GM23338 (cell line): Measurements from ENCODE around the gene SLC26A1. TPM values are rescaled to one million over a fixed set of nuclear protein-coding genes. Genes with fewer than 3 reads are reported as not detected.

ENCODE experiments used
- ATAC-seq: fragments of 200-7000 bp; cut with Tn5 transposase; 3 replicates; pipeline ENCODE4 v1.9.1; 2020
- DNase-seq: peaks from one replicate; pipeline ENCODE4 v3.0.0-alpha.2; 2015; ENCODE audit warnings: low spot score
- H2AFZ ChIP-seq: fragments of 200-600 bp; sonication (generic); 2 replicates; pipeline ENCODE4 v1.8.0; 2016; ENCODE audit warnings: antibody characterized with exemption, mild to moderate bottlenecking, moderate library complexity
- H3F3A ChIP-seq: fragments of 200-600 bp; sonication (generic); replicated peaks from 2 replicates; pipeline ENCODE4 v1.8.0; 2017; ENCODE audit warnings: antibody characterized with exemption, mixed run types, low read depth
- H3K27ac ChIP-seq: fragments of 200-600 bp; sonication (generic); 2 replicates; pipeline ENCODE4 v1.6.1; 2016; ENCODE audit warnings: low read depth
- H3K27me3 ChIP-seq: fragments of 200-600 bp; sonication (generic); 2 replicates; pipeline ENCODE4 v1.8.0; 2016; ENCODE audit warnings: mild to moderate bottlenecking, mixed run types, moderate library complexity; ENCODE audit not compliant: insufficient read depth
- H3K36me3 ChIP-seq: fragments of 200-600 bp; sonication (generic); 2 replicates; pipeline ENCODE4 v1.8.0; 2016; ENCODE audit warnings: mild to moderate bottlenecking; ENCODE audit not compliant: insufficient read depth
- H3K4me1 ChIP-seq: fragments of 200-600 bp; sonication (generic); 2 replicates; pipeline ENCODE4 v1.8.0; 2016; ENCODE audit warnings: mild to moderate bottlenecking, moderate library complexity; ENCODE audit not compliant: insufficient read depth
- H3K4me2 ChIP-seq: fragments of 200-600 bp; sonication (generic); 2 replicates; pipeline ENCODE4 v1.7.1; 2017; ENCODE audit warnings: mixed run types
- H3K4me3 ChIP-seq: fragments of 200-600 bp; sonication (generic); 2 replicates; pipeline ENCODE4 v1.6.1; 2016; ENCODE audit warnings: mixed run types
- H3K79me2 ChIP-seq: fragments of 200-600 bp; sonication (generic); replicated peaks from 2 replicates; pipeline ENCODE4 v1.8.0; 2017; ENCODE audit warnings: mild to moderate bottlenecking; ENCODE audit not compliant: insufficient read depth
- H3K9me2 ChIP-seq: fragments of 200-600 bp; sonication (generic); 2 replicates; pipeline ENCODE4 v1.8.0; 2017; ENCODE audit not compliant: insufficient read depth
- H4K20me1 ChIP-seq: fragments of 200-600 bp; sonication (generic); replicated peaks from 2 replicates; pipeline ENCODE4 v1.8.0; 2017; ENCODE audit warnings: mild to moderate bottlenecking; ENCODE audit not compliant: insufficient read depth
- H3K27ac Mint-ChIP-seq: 2 replicates; pipeline ENCODE4 v1.8.0; 2020; ENCODE audit warnings: inconsistent platforms, mild to moderate bottlenecking, moderate library complexity, mixed read lengths
- H3K27me3 Mint-ChIP-seq: 3 replicates; pipeline ENCODE4 v1.8.0; 2022; ENCODE audit warnings: low read depth, mild to moderate bottlenecking, moderate library complexity, mixed read lengths, inconsistent platforms; ENCODE audit not compliant: insufficient read depth, poor library complexity
- H3K36me3 Mint-ChIP-seq: 3 replicates; pipeline ENCODE4 v1.8.0; 2021; ENCODE audit warnings: low read depth, mild to moderate bottlenecking, inconsistent platforms, moderate library complexity, mixed read lengths
- H3K4me1 Mint-ChIP-seq: 3 replicates; pipeline ENCODE4 v1.8.0; 2020; ENCODE audit warnings: mild to moderate bottlenecking, inconsistent platforms, mixed read lengths
- H3K4me3 Mint-ChIP-seq: 3 replicates; pipeline ENCODE4 v1.8.0; 2021; ENCODE audit warnings: moderate library complexity, mild to moderate bottlenecking, inconsistent platforms, mixed read lengths
- H3K9me3 Mint-ChIP-seq: 3 replicates; pipeline ENCODE4 v1.8.0; 2020; ENCODE audit warnings: moderate library complexity, mild to moderate bottlenecking, inconsistent platforms, mixed read lengths
- CREB1 ChIP-seq: fragments of 250-450 bp; sonication (Bioruptor Pico); IDR thresholded peaks from 2 replicates; pipeline ENCODE4 v1.5.0; 2020; ENCODE audit warnings: low read depth, mild to moderate bottlenecking, moderate library complexity
- CTCF ChIP-seq, 2 experiments: fragments of 200-600 bp in 1 of 2; sonication (generic) in 1 of 2; conservative IDR thresholded peaks; 2 replicates each; pipeline versions ENCODE4 v1.5.1 to v1.6.1; 2016 to 2017; ENCODE audit warnings: antibody characterized with exemption in 2 of 2, low read depth in 2 of 2, mild to moderate bottlenecking in 2 of 2, moderate library complexity in 1 of 2
- ETS1 ChIP-seq: IDR thresholded peaks from 2 replicates; pipeline ENCODE4 v1.6.1; 2016; ENCODE audit warnings: antibody characterized with exemption
- EZH2 ChIP-seq: fragments of 200-600 bp; sonication (generic); IDR thresholded peaks from one replicate; pipeline ENCODE4 v1.8.0; 2017; ENCODE audit warnings: antibody characterized with exemption, mild to moderate bottlenecking, low read depth; ENCODE audit not compliant: unreplicated experiment
- EZH2phosphoT487 ChIP-seq: fragments of 200-600 bp; sonication (generic); IDR thresholded peaks from one replicate; pipeline ENCODE4 v1.8.1; 2018; ENCODE audit warnings: antibody characterized with exemption; ENCODE audit not compliant: unreplicated experiment
- JUNB ChIP-seq: IDR thresholded peaks from one replicate; pipeline ENCODE4 v1.6.1; 2016; ENCODE audit warnings: antibody characterized with exemption; ENCODE audit not compliant: unreplicated experiment
- NANOG ChIP-seq: IDR thresholded peaks from 2 replicates; pipeline ENCODE4 v1.6.1; 2016; ENCODE audit warnings: antibody characterized with exemption, borderline replicate concordance
- POLR2AphosphoS5 ChIP-seq: IDR thresholded peaks from 2 replicates; pipeline ENCODE4 v1.6.1; 2016; ENCODE audit warnings: antibody characterized with exemption, low read depth
- REST ChIP-seq: IDR thresholded peaks from one replicate; pipeline ENCODE4 v1.6.1; 2018; ENCODE audit warnings: antibody characterized with exemption; ENCODE audit not compliant: unreplicated experiment
- STAT1 ChIP-seq: IDR thresholded peaks from one replicate; pipeline ENCODE4 v1.6.1; 2016; ENCODE audit warnings: antibody characterized with exemption; ENCODE audit not compliant: unreplicated experiment
- ZNF331 ChIP-seq: fragments of 250-450 bp; sonication (Bioruptor Pico); IDR thresholded peaks from 2 replicates; pipeline ENCODE4 v1.5.0; 2020; ENCODE audit warnings: low read depth, mild to moderate bottlenecking, moderate library complexity
- ZNF462 ChIP-seq: fragments of 250-450 bp; sonication (Bioruptor Pico); IDR thresholded peaks from 2 replicates; pipeline ENCODE4 v1.5.0; 2020; ENCODE audit warnings: mild to moderate bottlenecking, moderate library complexity
- polyA plus RNA-seq: library from polyadenylated mRNA; unstranded; fragments of >200 nt; fragmentation: Nextera tagmentation; extraction: Ambion mirVana; gene quantifications from 2 replicates; pipeline ENCODE4 v1.2.1, GENCODE V29; 2016
- total RNA-seq: library from RNA; depleted of rRNA; stranded (reverse); fragments of >200 nt; shearing (Covaris generic); gene quantifications from 2 replicates; pipeline ENCODE4 v1.2.3, GENCODE V29; 2014

Gene SLC26A1
- total and polyA plus RNA-seq, 2 experiments from 2014 or later, result 0.10 to 0.27 TPM

GRCh38 chr4:953574-953915 lies 39.7 kb downstream of the SLC26A1 start:
- TF ChIP-seq REST, result no peak
- no peak for TF ChIP-seq NANOG
- no peak for TF ChIP-seq CREB1 (CRISPR knock-in tag)
- TF ChIP-seq ETS1, result no peak
- no peak for TF ChIP-seq JUNB
- TF ChIP-seq EZH2phosphoT487, result no peak
- no peak for TF ChIP-seq ZNF462
- no peak for TF ChIP-seq ZNF331 (CRISPR knock-in tag)
- TF ChIP-seq POLR2AphosphoS5, result no peak
- TF ChIP-seq EZH2, result no peak
- no peak for TF ChIP-seq CTCF (conservative IDR thresholded peaks at IDR 0.05; ENCODE audit: low read depth in 2 of 2)
- TF ChIP-seq STAT1, result no peak
- Histone ChIP-seq H3K9me2 (no peaks in the 10 kb centered on the region), H3K4me3 (no peak overlapping the region), H3K4me1 (no peaks in the 10 kb centered on the region), H3K36me3 (no peaks in the 10 kb centered on the region), H3F3A (no peaks in the 10 kb centered on the region), H2AFZ (no peak overlapping the region), H3K4me2 (no peak overlapping the region), H3K79me2 (no peaks in the 10 kb centered on the region), H4K20me1 (no peaks in the 10 kb centered on the region; the same call in 1 of the 2 replicates), H3K27ac (no peak overlapping the region), H3K27me3 (no peaks in the 10 kb centered on the region)
- no peak overlapping the region for H3K4me3 Mint-ChIP-seq
- H3K27me3 Mint-ChIP-seq, result peaks cover 4% of the 10 kb centered on the region
- ATAC-seq, result no peak
- H3K27ac Mint-ChIP-seq, result no peak overlapping the region
- no peaks in the 10 kb centered on the region for H3K9me3 Mint-ChIP-seq
- DNase-seq, result no peak
- peaks cover 5% of the 10 kb centered on the region; the same call in 2 of the 3 replicates for H3K4me1 Mint-ChIP-seq
- no peaks in the 10 kb centered on the region; the same call in 2 of the 3 replicates for H3K36me3 Mint-ChIP-seq
